ENCODE results near the gene CBFB.

Gene CBFB

GRCh38 chr16:67026570-67026969, 2.4 kb upstream of the CBFB start:
- WGBS, 2 experiments, result 92 to 95% methylated on average over 4 of the region's 4 CpGs
- no peak overlapping the region for H3K4me3 ChIP-seq (ENCODE audit: insufficient read depth, low read depth, low read length)
- H3K4me1 ChIP-seq (ENCODE audit: control insufficient read depth, insufficient read depth, low read length), result peaks cover 6% of the 10 kb centered on the region
- H3K9me3 ChIP-seq (ENCODE audit: control insufficient read depth, low read length), result no peaks in the 10 kb centered on the region
- no peak overlapping the region for H3K27ac ChIP-seq (ENCODE audit: insufficient read depth, low read depth, low read length, poor library complexity, severe bottlenecking)
- H3K27me3 ChIP-seq (ENCODE audit: control insufficient read depth, insufficient read depth, low read length, poor library complexity, severe bottlenecking), result no peaks in the 10 kb centered on the region
- no peaks in the 10 kb centered on the region for H3K36me3 ChIP-seq (ENCODE audit: control insufficient read depth, insufficient read depth, low read length)

DNA sequence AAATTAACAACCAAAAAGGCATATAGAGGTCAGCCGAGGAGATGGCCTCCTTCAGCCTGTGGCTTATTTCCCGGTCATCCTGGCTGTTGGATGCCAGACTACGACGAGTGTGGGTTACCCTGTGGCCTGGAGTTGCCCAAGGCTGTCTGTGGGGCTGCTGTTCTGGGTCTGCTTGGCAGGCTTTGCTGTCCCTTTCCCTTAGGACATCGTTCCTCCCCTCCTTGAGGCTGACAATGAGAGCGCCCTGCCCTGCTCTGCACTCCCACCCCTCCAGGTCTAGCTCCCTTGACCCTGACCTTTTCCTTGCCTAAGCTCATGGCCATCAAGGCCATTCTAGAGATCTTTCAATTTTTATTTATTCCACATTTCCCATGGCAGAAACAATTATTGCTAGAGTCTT, 1.9 kb upstream of the CBFB start:
- H3K27ac ChIP-seq (ENCODE audit: insufficient read depth, low read depth, low read length, poor library complexity, severe bottlenecking), result no peak overlapping the region
- H3K4me3 ChIP-seq (ENCODE audit: insufficient read depth, low read depth, low read length), result no peak overlapping the region
- WGBS, 2 experiments, result 91 to 95% methylated on average over 6 of the region's 6 CpGs

GRCh38 chr16:67028167-67028695, 718 bp upstream of the CBFB start:
- Histone ChIP-seq H3K9me3 (ENCODE audit: control insufficient read depth, low read length) (no peaks in the 10 kb centered on the region), H3K27ac (ENCODE audit: insufficient read depth, low read depth, low read length, poor library complexity, severe bottlenecking) (peak overlapping the region; percentile 33), H3K4me3 (ENCODE audit: insufficient read depth, low read depth, low read length) (peak overlapping the region; percentile 90), H3K4me1 (ENCODE audit: control insufficient read depth, insufficient read depth, low read length) (peaks cover 6% of the 10 kb centered on the region), H3K36me3 (ENCODE audit: control insufficient read depth, insufficient read depth, low read length) (no peaks in the 10 kb centered on the region), H3K27me3 (ENCODE audit: control insufficient read depth, insufficient read depth, low read length, poor library complexity, severe bottlenecking) (no peaks in the 10 kb centered on the region)
- 52 to 58% methylated on average over 10 of the region's 10 CpGs for WGBS, 2 experiments

More for the DNA sequence above, 1.9 kb upstream of the CBFB start:
- H3K4me1 ChIP-seq (ENCODE audit: control insufficient read depth, insufficient read depth, low read length), result peaks cover 6% of the 10 kb centered on the region
- no peaks in the 10 kb centered on the region for H3K36me3 ChIP-seq (ENCODE audit: control insufficient read depth, insufficient read depth, low read length)
- no peaks in the 10 kb centered on the region for H3K9me3 ChIP-seq (ENCODE audit: control insufficient read depth, low read length)
- H3K27me3 ChIP-seq (ENCODE audit: control insufficient read depth, insufficient read depth, low read length, poor library complexity, severe bottlenecking), result no peaks in the 10 kb centered on the region

DNA sequence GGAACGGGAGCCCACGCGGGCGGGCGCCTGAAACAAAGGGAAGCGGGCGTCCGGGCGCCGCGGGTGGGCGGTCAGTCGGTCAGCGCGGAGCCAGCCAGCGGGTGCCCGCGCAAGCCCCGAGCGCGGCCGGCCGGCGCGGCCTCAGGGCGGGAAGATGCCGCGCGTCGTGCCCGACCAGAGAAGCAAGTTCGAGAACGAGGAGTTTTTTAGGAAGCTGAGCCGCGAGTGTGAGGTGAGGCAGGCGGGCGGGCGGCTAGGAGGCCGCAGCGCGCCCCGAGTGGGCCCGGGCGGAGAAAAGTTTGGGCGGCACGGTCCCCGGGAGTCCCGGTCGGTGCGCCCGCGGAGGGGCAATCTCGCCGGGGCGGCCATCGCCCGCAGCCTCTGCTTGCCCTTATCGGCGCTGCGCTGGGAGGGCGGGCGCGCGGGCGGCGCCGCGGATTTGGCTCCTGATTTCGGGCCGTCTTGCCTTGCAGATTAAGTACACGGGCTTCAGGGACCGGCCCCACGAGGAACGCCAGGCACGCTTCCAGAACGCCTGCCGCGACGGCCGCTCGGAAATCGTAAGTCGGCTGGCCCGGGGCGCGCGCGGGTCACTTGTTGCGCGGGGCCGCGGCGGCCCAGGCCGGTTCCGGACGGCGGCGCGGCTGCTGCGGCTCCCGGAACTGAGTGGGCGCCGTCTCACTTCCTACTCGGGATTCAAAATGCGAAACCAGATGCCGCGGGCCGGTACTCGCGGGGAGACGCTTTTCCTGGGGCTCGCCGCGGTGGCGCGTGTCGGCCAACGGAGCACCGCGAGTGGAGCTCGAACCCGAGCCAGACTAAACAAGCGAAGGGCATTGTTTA, 526 bp downstream of the CBFB start:
- Histone ChIP-seq H3K9me3 (ENCODE audit: control insufficient read depth, low read length) (no peaks in the 10 kb centered on the region), H3K27ac (ENCODE audit: insufficient read depth, low read depth, low read length, poor library complexity, severe bottlenecking) (peak overlapping the region; percentile 36), H3K36me3 (ENCODE audit: control insufficient read depth, insufficient read depth, low read length) (no peaks in the 10 kb centered on the region), H3K27me3 (ENCODE audit: control insufficient read depth, insufficient read depth, low read length, poor library complexity, severe bottlenecking) (no peaks in the 10 kb centered on the region), H3K4me3 (ENCODE audit: insufficient read depth, low read depth, low read length) (peak overlapping the region; percentile 90), H3K4me1 (ENCODE audit: control insufficient read depth, insufficient read depth, low read length) (peaks cover 6% of the 10 kb centered on the region)
- WGBS, 2 experiments, result 0% methylated on average over 123 of the region's 123 CpGs

DNA sequence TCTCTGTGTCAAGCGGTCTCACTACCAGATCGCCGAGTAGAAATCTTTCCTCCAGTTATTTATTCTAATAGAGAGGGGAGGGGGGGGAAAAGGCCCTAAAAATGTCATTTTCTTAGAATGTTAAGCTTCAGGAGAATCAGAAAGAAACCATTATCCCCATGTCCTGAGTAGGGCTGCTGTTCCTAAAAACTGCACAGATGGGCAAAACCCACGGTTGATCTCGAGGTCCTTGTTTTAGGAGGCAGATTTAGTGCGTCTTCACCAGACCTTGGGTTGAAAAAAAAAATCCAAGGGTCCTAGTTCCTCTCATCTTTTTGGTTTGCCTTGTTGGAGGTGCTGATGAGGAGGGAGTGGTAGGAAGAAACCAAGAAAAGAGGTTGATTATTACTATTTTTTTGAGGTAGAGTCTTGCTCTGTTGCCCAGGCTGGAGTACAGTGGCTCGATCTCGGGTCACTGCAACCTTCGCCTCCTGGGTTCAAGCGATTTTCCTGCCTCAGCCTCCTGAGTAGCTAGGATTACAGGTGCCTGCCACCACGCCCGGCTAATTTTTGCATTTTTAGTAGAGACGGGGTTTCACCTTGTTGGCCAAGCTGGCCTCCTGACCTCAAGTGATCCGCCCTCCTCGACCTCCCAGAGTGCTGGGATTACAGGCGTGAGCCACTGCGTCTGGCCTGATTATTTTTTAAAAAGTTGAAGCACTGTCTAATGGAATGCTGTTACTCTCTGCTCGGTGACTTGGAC, 1.4 kb downstream of the CBFB start:
- peak overlapping the region; percentile 90 for H3K4me3 ChIP-seq (ENCODE audit: insufficient read depth, low read depth, low read length)
- peaks cover 6% of the 10 kb centered on the region for H3K4me1 ChIP-seq (ENCODE audit: control insufficient read depth, insufficient read depth, low read length)
- WGBS, 2 experiments, result 75 to 81% methylated on average over 16 to 18 of the region's 18 CpGs
- H3K27me3 ChIP-seq (ENCODE audit: control insufficient read depth, insufficient read depth, low read length, poor library complexity, severe bottlenecking), result no peaks in the 10 kb centered on the region
- no peak overlapping the region for H3K27ac ChIP-seq (ENCODE audit: insufficient read depth, low read depth, low read length, poor library complexity, severe bottlenecking)
- no peaks in the 10 kb centered on the region for H3K36me3 ChIP-seq (ENCODE audit: control insufficient read depth, insufficient read depth, low read length)
- H3K9me3 ChIP-seq (ENCODE audit: control insufficient read depth, low read length), result no peaks in the 10 kb centered on the region

DNA sequence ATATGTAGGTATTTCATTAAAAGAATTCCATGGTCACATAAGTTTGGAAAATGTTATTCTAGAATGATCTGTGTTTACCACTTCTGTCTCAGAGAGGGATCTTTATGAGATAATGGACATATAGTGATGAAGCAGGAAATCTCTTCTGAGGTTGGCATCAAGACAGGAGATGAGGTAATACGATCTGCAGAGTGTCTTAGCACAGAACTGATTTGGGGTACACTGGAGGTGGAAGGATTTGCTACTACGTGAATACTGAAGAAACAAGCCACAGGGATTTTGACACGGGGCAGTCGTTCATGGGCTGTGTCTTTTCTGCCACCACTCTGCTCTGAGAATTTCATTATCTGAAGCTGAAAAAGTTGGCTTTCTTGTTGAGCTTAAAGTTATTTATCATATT, 5.5 kb downstream of the CBFB start:
- Histone ChIP-seq H3K27me3 (ENCODE audit: control insufficient read depth, insufficient read depth, low read length, poor library complexity, severe bottlenecking) (no peaks in the 10 kb centered on the region), H3K4me3 (ENCODE audit: insufficient read depth, low read depth, low read length) (no peak overlapping the region), H3K36me3 (ENCODE audit: control insufficient read depth, insufficient read depth, low read length) (no peaks in the 10 kb centered on the region), H3K9me3 (ENCODE audit: control insufficient read depth, low read length) (no peaks in the 10 kb centered on the region), H3K4me1 (ENCODE audit: control insufficient read depth, insufficient read depth, low read length) (no peaks in the 10 kb centered on the region), H3K27ac (ENCODE audit: insufficient read depth, low read depth, low read length, poor library complexity, severe bottlenecking) (no peak overlapping the region)
- WGBS, 2 experiments, result 91 to 93% methylated on average over 4 of the region's 4 CpGs

- Histone ChIP-seq H3K27me3 (ENCODE audit: control insufficient read depth, insufficient read depth, low read length, poor library complexity, severe bottlenecking) (no peaks in the 10 kb centered on the region), H3K4me1 (ENCODE audit: control insufficient read depth, insufficient read depth, low read length) (peaks cover 3% of the 10 kb centered on the region), H3K4me3 (ENCODE audit: insufficient read depth, low read depth, low read length) (no peak overlapping the region), H3K9me3 (ENCODE audit: control insufficient read depth, low read length) (no peaks in the 10 kb centered on the region), H3K36me3 (ENCODE audit: control insufficient read depth, insufficient read depth, low read length) (no peaks in the 10 kb centered on the region), H3K27ac (ENCODE audit: insufficient read depth, low read depth, low read length, poor library complexity, severe bottlenecking) (no peak overlapping the region)
- WGBS, 2 experiments, result 100% methylated on average over 1 of the region's 1 CpG
These were observed 6.4 kb downstream of the CBFB start for GRCh38 chr16:67035364-67035763.

DNA sequence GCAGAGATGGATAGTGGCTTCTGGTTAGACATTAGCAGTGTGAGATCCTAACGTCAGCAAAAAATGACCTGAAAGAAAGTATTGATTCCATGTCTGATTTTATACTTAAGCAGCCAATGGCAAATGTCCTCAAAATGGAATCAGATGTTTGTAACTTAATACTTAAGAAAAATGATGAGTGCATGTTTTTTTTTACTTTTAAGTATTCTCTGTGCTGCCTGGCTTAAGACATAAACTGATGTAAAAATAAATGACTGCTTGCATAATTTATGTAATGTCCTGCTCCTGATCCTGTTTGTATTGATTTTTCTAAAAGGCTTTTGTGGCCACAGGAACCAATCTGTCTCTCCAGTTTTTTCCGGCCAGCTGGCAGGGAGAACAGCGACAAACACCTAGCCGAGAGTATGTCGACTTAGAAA, 7.4 kb downstream of the CBFB start:
- H3K4me1 ChIP-seq (ENCODE audit: control insufficient read depth, insufficient read depth, low read length), result peaks cover 4% of the 10 kb centered on the region
- H3K4me3 ChIP-seq (ENCODE audit: insufficient read depth, low read depth, low read length), result no peak overlapping the region
- no peaks in the 10 kb centered on the region for H3K27me3 ChIP-seq (ENCODE audit: control insufficient read depth, insufficient read depth, low read length, poor library complexity, severe bottlenecking)
- H3K9me3 ChIP-seq (ENCODE audit: control insufficient read depth, low read length), result no peaks in the 10 kb centered on the region
- no peaks in the 10 kb centered on the region for H3K36me3 ChIP-seq (ENCODE audit: control insufficient read depth, insufficient read depth, low read length)
- 94 to 95% methylated on average over 5 of the region's 5 CpGs for WGBS, 2 experiments
- H3K27ac ChIP-seq (ENCODE audit: insufficient read depth, low read depth, low read length, poor library complexity, severe bottlenecking), result no peak overlapping the region

DNA sequence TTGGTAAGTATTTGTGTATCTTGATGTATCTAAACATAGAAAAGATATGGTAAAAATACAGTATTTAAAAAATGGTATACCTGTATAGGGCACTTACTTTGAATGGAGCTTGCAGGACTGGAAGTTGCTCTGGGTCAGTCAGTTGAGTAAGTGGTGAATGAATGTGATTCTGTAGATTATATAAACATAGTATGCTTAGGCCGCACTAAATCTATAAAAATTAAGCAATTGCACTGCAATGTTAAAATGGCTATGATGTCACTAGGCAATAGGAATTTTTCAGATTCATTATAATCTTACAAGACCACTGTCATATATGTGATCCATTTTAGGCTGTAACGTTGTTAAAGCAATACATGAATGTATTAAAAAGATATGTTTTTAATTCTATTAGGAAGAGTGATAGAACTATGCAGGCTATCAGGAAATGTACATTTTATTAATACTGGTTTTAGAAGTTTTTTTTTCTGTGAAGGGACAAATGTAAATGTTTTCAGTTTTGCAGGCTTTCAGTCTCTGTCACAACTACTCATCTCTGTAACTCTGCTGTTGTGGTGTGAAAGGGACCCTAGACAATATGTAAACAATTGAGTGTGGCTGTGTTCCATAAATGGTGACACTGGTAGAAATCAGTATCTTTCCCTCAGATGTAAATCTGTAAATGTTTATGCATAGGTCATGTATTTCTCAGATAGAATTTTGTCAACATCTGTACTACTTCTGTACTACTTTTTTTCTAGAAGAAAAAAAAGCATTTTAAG, 10.5 kb downstream of the CBFB start:
- H3K9me3 ChIP-seq (ENCODE audit: control insufficient read depth, low read length), result no peaks in the 10 kb centered on the region
- no peaks in the 10 kb centered on the region for H3K36me3 ChIP-seq (ENCODE audit: control insufficient read depth, insufficient read depth, low read length)
- 100% methylated on average over 1 to 2 of the region's 2 CpGs for WGBS, 2 experiments
- no peak overlapping the region for H3K4me3 ChIP-seq (ENCODE audit: insufficient read depth, low read depth, low read length)
- H3K27ac ChIP-seq (ENCODE audit: insufficient read depth, low read depth, low read length, poor library complexity, severe bottlenecking), result no peak overlapping the region
- H3K27me3 ChIP-seq (ENCODE audit: control insufficient read depth, insufficient read depth, low read length, poor library complexity, severe bottlenecking), result no peaks in the 10 kb centered on the region
- H3K4me1 ChIP-seq (ENCODE audit: control insufficient read depth, insufficient read depth, low read length), result peaks cover 4% of the 10 kb centered on the region

GRCh38 chr16:67040166-67040565, 11.2 kb downstream of the CBFB start:
- 98 to 100% methylated on average over 2 of the region's 2 CpGs for WGBS, 2 experiments
- Histone ChIP-seq H3K27ac (ENCODE audit: insufficient read depth, low read depth, low read length, poor library complexity, severe bottlenecking) (no peak overlapping the region), H3K9me3 (ENCODE audit: control insufficient read depth, low read length) (no peaks in the 10 kb centered on the region), H3K27me3 (ENCODE audit: control insufficient read depth, insufficient read depth, low read length, poor library complexity, severe bottlenecking) (no peaks in the 10 kb centered on the region), H3K4me3 (ENCODE audit: insufficient read depth, low read depth, low read length) (no peak overlapping the region), H3K36me3 (ENCODE audit: control insufficient read depth, insufficient read depth, low read length) (no peaks in the 10 kb centered on the region), H3K4me1 (ENCODE audit: control insufficient read depth, insufficient read depth, low read length) (peaks cover 4% of the 10 kb centered on the region)

All from ectodermal cell (in vitro differentiated cells).